Mucosa of gallbladder (tissue), 1 donor: Measurements from ENCODE around the gene MAD1L1. TPM values are rescaled to one million over a fixed set of nuclear protein-coding genes. Genes with fewer than 3 reads are reported as not detected.

ENCODE experiments used
- DNase-seq: peaks from one replicate; pipeline ENCODE4 v3.0.0-alpha.2; 2020; ENCODE audit warnings: low spot score
- total RNA-seq: library from RNA; stranded (reverse); gene quantifications from one replicate; pipeline ENCODE4 v1.2.1, GENCODE V29; 2021
- donor health status: DM: no; HTN: no; CAD: no.

The MAD1L1 gene
- total RNA-seq, 1 donor from 2014 or later = 50.5 TPM

DNA sequence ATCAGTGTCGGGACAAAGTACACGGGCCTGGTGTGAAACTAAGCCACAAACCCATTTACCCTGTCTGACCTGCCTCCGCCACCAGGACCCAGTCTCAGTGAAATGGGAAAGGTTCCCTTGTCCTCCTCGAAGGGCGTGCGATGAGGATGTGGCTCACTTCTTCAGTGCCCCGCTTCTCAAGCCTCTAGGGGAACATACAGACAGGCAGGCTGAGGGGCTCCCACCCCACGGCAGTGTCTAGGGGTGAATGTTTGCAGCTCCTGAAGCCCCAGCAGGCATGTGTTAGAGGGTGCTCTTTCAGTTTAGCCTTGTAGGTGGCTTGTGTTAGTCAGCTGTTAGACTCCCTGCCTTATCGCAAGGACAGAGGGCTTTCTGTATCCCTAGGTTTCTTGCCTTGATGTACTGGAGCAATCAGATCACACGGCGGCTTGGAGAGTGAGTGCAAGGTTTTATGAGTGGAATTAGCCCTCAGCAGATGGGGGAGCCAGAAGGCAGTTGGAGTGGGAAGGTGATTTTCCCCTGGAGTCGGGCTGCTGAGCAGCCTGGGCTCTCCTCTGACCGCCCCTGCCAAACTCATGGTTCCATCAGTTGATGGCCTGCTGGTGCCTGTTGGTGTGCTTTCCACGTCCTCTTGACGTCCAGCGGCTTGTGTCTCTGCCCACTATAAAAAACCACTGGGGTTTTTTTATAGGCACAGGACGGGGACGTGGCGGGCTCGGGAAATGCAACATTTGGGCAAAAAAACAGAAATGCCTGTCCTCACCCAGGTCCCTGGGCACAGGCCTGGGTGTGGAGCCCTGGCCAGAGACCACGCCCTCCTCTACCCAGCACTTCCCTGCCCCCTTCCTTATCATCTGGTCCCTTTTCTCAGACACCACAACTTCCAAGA is 10.0 kb upstream of the MAD1L1 start:
- DNase-seq = no peak

DNA sequence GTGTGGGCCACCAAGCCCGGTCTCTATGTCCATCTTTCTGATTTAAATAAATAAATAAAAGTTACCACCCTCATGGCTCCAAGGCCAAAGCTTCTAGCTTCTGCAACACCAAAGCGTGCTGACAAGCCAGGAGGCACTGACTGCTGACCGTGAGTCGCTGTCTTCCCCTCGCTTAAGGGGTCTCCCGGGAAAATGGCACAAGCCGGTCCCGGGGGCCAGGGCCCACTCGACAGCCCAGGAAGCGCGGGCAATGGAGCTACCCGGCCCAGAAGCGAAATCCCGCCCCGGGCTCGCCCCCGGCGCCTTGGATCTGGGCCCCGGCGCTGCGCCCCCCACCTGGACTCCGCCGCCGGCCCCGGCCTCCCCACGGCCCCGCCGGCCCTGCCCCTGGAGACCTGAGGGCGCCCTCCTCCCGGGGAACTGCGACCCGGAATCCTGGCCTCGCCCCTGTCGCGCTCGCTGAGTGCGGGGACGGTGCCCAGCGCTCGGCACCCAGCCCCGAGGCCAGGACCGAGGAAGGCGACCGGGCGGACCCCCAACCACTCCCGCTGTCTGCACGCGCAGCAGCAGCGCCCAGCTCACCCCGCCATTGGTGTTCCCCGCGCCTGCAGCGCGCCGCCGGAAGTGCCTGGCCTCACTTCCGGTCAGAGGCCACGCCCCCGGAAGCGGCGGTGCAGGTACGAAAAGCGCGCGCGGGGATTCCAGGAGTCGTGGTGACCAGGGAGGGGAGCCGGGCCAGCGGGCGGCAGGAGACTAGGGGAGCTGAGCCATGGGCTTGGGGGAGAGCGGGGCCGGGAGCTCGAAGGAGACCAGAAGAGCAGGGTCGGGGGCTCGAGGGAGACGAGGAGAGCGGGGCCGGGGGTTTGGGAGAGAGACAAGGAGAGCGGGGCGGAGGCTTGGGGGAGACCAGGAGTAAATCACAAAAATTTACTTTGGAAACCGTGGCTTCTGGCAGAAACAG is 9.1 kb upstream of the MAD1L1 start, which contains the start of the genes MRM2 and NUDT1:
Gene MRM2, minus strand, starts transcription at position 626 of the 961 bp plus-strand sequence. Its CDS starts 36 bp downstream, at position 590.
Gene NUDT1, plus strand, starts transcription at position 647 of the 961 bp plus-strand sequence. CDS start 2,349 bp downstream, outside the sequence.
- peak; percentile 74 for DNase-seq

DNA sequence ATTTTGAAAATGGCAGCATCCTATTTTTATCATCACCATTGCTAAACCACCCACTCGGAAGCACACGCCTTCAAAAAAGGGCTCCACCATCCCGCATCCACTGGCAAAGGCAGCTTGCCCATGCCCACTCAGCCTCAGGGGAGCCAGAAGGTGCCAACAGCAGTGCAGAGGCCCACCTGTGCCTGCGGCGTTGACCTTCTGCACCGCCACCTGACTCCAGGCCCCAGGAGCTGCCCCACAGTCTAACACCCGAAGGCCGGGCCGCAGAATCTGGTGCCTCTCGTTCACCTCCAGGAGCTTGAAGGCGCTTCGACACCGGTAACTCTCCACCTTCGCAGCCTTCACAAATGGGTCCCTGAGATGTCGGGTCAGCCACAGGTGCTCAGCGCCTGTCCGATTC is 6.5 kb upstream of the MAD1L1 start:
- DNase-seq = no peak

DNA sequence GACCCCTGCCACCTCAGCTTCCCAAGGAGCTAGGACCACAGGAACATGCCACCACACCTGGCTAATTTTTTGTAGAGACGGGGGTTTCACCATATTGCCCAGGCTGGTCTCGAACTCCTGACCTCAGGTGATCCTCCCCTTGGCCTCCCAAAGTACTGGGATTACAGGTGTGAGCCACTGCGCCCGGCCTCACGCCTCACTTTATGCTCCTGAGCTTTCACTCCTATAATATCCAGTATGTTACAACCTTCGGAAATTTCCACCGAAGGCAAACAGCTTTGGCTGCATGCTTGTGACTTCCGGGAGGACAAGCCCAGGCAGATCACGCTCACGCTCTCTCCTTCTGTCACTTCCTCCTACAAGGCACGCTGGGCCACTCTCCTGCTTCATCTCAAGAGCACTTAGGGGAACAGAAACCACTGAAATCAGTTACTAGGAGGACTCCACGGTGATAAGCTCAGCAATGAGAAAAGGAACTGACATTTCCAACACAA is 4.4 kb upstream of the MAD1L1 start:
- peak; percentile 49 for DNase-seq

DNA sequence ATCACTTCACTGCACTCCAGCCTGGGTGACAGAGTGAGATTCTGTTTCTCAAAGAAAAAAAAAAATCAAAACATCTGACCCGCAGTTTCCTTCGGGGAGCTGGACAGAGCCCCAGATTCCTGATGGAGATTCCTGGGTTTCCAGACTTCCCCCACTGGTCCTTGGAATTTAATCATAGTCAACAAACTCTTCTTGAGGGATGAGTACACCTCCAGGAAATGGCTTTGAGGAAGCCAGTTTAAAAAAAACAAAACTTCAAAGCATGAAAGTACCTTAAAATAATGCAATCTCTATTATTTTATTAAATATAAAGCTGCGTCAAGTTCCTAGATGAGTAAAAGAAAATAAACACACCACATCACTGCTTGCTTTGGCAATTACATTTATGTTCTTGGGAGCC is 1.2 kb upstream of the MAD1L1 start:
- no peak for DNase-seq

DNA sequence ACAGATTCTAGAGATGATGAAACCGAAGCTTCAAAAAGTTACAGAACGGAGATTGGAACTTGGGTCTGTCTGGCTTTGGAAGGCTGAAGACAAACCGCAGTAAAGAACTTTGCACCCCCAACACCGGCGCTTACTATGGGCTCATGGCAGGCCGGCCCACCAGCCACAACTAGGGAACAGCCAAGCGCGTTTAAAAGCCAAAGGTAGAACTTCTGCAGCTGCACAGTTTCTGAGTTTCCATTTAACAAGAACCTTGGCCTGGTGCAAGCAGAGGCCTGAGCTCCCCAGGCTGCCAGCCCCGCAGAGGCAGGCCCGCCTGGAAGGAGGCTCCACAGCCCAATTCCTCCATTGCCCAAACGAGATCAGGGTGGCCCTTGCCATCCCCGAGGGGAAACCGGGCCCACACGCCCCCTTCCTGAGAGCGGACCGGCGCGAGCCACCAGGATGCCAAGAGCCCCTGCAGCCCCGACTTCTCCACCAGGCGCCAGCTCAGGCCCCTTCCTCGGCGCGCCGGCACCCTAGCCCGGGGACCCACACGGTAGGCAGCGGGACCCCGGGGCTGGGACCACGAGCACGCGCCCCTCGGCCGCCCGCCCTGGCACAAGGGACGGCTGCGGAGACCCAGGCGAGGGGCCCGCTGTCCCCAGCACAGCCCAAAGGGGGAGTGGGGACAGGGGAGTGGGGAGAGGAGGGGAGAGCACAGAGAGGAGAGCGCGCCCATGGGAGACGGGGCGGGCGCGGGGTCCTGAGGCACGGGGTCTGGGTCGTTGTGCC is 566 bp downstream of the MAD1L1 start:
- no peak for DNase-seq

DNA sequence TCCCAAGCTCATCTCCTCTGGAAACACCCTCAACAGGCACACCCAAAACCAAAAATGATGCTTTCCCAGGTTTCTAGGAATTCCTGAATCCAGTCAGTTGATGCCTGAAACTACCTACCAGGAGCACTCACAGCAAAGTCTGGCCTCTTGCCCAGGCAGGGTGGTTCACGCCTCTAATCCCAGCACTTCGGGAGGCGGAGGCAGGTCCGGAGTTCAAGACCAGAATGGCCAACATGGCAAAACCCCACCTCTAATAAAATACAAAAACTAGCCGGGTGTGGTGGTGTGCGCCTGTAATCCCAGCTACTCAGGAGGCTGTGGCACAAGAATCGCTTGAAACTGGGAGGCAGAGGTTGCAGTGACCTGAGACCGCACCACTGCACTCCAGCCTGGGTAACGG is 1.9 kb downstream of the MAD1L1 start:
- no peak for DNase-seq

DNA sequence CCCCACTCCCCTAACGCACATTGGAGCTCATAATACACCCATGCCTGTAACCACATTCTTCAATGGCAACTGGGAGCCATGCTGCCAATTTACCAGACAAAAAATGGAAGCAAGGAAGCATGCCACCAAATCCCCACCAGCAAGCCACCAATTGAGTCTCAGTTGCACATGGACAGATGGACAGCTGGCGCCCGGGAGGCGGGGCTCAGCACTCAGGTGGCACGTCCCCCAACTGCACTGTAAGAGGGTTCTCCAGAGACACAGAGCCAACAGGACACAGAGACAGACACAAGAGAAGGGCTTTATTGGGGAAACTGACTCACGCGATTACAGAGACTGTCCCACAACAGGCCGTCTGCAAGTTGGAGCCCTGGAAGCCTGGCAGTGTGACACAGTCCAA is 2.5 kb downstream of the MAD1L1 start:
- DNase-seq = no peak

DNA sequence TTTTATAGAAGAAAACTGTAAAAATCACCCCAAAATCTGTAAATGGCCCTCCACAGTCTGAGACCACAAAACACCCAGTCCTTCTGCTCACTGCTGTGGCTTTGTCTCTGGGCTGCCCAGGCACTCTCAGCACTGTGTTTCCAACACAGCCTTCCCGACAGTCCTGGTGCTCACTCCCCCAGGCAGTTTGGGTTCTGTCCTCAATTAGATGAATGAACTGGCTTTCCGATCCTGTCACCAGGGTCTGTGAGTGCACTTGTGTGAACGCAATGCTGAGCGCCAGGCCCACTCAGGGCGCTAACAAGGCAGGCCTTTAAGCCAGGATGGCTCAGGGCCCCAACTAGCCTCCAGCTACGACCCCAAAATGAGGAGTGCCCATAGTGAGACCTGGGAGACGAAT is 3.3 kb downstream of the MAD1L1 start:
- DNase-seq = no peak

DNA sequence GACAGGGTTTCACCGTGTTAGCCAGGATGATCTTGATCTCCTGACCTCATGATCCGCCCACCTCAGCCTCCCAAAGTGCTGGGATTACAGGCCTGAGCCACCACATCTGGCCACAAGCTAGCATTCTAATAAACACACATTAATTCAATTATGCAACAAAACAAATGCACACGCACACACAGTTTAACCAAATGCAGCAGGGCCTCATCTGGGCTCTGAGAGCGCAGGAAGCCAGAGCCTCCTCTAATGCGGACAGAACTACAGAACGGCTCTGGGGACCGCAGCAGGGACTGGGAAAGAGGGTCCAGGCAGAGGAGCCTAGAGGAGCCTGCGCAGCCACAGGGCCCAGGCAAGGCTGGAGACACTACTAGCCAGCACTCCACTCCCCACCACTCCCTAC is 3.8 kb downstream of the MAD1L1 start:
- no peak for DNase-seq

DNA sequence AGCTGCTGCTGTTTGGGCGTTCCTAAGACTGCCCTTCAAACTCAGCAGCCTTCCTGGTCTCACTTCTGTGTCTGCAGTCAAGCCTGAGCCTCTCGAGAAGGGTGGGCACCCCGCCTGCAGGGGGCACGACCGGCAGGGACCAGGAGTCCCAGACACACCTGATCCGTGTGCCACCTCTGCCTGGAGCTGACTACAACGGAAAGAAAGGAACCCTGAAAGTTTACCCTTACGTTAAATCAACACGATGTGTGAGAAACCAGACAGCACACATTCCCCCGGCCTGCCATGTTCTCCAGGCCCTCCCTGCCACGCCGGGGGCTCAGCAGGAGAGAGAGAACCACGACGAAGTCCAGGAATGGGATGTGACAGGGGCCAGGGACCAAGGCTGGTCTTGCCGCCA is 5.0 kb downstream of the MAD1L1 start:
- no peak for DNase-seq

DNA sequence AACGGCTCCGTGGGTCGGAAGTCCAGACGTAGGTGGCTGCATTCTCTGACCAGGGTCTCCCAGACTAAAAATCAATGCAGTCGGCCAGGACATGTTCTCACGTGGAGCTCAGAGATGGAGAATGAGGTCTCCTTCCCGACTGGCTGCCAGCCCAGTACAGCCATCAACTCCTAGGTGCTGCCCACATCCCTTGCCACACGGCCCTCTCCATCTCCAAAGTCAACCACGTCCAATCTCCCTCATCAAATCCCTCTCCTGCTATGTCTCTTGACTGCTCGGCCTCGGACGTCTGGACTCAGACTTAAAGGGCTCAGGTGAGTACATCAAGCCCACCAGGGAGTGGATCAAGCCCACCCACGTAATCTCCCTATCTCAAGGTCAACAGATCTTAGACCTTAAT is 6.9 kb downstream of the MAD1L1 start:
- no peak for DNase-seq

DNA sequence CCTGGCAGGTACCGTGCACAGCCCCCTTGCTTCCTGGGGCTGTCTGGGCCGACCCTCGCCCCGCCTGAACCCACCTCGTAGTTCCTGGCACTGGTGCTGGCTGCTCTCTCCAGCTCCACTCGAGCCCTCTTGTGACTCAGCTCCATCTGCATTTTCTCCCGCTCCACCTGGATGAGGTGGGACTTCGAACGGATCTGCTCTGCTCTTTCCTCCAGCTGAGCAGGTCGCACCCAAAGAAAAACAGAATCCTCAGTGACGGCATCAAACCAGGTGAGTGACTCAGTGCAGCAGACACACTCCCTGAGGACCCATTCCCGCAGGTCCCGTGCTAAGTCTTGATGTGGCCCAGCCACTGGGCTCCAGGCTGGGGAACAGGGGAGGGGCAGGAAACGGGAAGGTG is 7.4 kb downstream of the MAD1L1 start:
- DNase-seq = no peak

DNA sequence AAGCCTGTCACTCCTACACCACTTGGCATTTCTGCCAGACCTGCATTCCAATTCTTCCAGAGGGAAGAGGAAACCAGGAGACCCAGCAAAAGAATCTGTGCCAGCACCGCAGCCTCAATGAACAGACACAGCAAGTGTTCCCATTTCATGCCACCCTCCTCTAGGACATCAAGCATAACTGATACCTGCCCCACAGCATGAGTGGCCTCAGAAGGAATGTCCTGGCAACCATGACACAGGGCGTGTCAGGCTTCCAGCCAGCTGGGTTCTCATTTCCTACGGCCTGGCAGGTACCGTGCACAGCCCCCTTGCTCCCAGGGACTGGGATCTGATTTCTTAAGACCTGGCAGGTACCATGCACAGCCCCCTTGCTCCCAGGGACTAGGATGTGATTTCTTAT is 7.8 kb downstream of the MAD1L1 start:
- no peak for DNase-seq

DNA sequence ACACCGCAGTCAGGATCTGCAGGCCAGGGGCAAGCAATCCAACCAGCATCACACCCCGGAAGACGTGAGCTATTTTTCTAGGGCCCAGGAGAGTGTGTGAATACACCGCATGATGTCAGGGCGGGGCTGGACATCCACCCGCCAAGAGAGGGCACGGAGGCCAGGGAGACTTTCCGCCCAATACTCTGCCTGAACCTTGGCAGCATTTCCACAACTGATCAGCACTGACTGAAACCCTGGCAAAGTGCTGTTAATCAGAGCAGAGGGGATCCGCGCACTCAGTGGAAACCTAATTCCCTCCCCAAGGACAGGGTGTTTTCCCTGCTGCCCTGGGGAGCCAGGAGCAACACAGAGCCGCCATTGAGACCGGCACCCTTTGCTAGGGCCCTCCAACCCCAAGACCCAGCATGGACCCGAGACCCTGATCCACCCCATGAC is 8.2 kb downstream of the MAD1L1 start:
- DNase-seq = no peak

DNA sequence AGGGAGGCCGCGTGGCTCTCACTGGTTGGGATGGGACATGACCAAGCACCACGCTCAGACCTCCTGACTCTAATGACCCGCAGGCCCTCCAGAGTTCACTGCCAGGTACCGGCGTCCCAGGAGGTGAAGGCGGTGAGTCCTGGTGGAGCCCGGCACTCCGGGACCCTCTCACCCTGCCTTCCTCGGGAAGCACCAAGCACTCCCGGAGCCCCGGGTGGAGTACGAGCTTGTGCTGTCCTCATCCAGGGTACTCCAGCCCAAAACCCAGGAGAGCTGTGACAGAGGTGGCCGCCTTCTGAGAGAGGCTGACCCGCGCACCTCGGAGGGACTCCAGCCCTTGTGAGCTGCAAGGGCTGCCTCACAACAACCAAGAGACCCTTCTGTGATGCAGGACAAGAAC is 9.4 kb downstream of the MAD1L1 start:
- no peak for DNase-seq

DNA sequence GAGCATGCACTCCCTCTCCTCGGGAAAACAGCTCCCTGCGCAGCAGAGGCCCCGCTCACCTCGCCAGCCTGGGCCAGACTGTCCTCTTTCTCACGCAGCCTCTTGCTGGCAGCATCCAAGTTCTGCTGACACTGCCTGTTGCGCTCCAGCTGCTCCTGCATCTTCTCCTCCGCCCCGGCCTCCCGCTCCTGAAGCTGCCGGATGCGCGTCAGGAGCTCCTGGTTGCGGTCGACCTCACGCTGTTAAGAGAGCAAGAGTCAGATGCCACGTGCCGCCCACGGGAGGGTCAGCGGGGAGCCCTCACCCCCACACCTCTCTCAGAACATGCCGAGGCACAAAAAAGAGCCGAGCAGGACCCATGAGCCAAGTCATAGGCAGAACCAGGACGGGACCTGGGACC is 10.2 kb downstream of the MAD1L1 start:
- DNase-seq = no peak

DNA sequence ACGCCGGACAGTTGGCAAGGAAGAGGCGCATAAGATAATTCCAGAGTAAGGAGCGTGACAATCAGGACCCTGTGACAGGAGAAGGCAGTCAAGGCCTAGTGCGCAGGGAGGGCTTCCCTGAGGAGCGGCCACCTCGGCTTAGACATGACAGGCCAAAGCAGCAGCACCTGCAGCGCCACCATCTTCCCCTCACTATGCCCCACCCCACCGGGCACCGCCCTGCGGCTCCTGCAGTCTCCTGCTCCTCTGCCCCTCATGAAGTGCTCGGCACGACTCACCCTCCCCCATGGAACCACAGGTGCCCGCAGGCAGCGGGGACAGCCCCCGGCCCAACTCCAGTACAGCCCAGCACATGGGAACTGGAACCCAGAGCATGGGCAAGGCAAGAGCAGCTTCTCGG is 11.8 kb downstream of the MAD1L1 start:
- no peak for DNase-seq

DNA sequence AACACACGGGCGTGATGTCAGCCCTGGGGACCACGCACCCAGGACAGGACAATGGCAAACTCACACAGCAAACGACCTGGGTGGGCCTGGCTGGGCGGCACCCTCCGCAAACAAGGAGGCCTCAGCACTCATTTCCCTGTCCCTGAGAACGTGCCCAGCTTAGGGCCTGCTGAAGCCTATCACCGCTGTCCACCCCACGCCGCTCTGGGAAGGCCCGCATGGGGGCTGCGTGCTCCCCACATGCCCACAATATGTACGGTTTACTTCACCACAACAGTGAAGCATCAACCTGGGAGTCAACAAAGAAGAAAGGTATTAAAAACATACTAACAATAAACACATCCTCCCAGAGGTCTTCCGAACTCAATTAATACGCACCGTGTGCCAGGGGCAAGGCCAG is 12.2 kb downstream of the MAD1L1 start:
- no peak for DNase-seq

DNA sequence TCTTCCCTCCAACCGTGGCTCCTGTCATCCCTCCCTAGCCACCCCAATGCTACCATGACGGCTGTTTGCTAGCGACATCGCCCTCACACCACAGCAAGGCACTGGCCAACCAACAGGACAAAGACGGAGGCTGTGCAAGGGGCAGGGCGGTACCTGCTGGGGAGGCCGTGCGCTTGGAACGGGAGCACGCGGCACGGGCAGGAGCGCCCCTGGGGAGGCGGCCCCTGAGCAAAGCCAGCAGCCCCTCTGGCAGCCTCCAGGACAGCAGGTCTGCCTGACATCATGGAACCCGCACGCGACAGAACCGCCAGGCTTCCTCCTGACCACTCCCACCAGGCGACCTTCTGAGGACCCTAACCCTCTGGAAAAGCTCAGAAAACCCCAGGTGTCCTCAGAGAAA is 12.7 kb downstream of the MAD1L1 start:
- DNase-seq = no peak

DNA sequence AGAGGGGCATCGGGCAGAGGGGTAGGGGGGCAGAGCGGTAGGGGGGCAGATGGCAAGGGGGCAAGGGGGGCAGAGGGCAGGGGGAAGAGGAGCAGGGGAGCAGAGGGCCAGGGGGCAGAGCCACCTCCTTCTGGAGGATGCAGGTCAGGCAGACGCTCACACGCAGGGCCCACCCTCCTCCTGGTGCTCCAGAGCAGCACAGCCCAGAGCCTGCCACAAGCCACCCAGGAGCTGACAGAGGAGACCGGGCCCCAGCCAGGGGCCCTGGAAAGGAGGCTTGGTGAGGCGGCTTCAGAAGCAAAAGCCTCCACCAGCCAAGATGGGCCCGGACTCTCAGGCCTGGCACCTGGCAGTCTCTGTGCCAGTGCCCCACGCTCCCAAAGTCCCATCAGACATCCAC is 13.1 kb downstream of the MAD1L1 start:
- DNase-seq = no peak

DNA sequence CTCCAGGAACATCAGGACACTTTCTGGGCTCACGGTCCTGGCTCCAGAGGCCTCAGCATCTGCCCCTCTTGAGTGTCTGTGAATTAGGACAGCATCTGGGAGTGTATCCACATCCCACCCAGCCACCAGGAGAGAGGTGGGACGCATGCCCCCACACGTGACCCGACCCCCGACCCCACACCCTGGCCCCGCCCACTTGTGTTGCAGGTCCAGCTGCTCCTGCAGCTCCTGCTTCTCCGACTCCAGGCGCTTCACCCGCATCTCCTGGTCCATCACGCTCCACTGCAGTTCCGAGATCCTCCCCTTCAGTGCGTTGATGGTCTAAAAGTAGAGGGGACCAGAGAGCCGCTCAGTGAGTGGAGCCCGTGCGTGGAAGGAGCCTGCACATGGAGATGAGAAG is 13.6 kb downstream of the MAD1L1 start:
- no peak for DNase-seq
